GM23248 (cell line): ENCODE results near the gene SNTB2. TPM values are rescaled to one million over a fixed set of nuclear protein-coding genes. Genes with fewer than 3 reads are reported as not detected.
"Not testable (repeated sequence)": the region's sequence is repeated elsewhere in the genome, so short reads cannot be mapped to it uniquely, and the experiment has no call there.

Experiments used
- DNase-seq: peaks from one replicate; pipeline ENCODE4 v3.0.0-alpha.2; 2015
- H2AFZ ChIP-seq: fragments of 200-600 bp; sonication (generic); 2 replicates; pipeline ENCODE4 v1.6.1; 2016; ENCODE audit warnings: antibody characterized with exemption
- H3F3A ChIP-seq: fragments of 200-600 bp; sonication (generic); 2 replicates; pipeline ENCODE4 v1.6.1; 2016; ENCODE audit warnings: mild to moderate bottlenecking, antibody characterized with exemption, mixed run types; ENCODE audit not compliant: insufficient read depth
- H3K27ac ChIP-seq: fragments of 200-600 bp; sonication (generic); 2 replicates; pipeline ENCODE4 v1.5.1; 2016; ENCODE audit warnings: mild to moderate bottlenecking
- H3K27me3 ChIP-seq: fragments of 200-600 bp; sonication (generic); replicated peaks from 2 replicates; pipeline ENCODE4 v1.6.1; 2016; ENCODE audit warnings: mild to moderate bottlenecking; ENCODE audit not compliant: insufficient read depth
- H3K36me3 ChIP-seq: fragments of 200-600 bp; sonication (generic); 2 replicates; pipeline ENCODE4 v1.6.1; 2016; ENCODE audit warnings: low read depth, mild to moderate bottlenecking
- H3K4me1 ChIP-seq: fragments of 200-600 bp; sonication (generic); 2 replicates; pipeline ENCODE4 v1.6.1; 2016; ENCODE audit warnings: mild to moderate bottlenecking; ENCODE audit not compliant: insufficient read depth
- H3K4me2 ChIP-seq: fragments of 200-600 bp; sonication (generic); one replicate; pipeline ENCODE4 v1.6.1; 2016; ENCODE audit warnings: mild to moderate bottlenecking; ENCODE audit not compliant: unreplicated experiment
- H3K4me3 ChIP-seq: fragments of 200-600 bp; sonication (generic); 2 replicates; pipeline ENCODE4 v1.5.1; 2016; ENCODE audit warnings: mild to moderate bottlenecking
- H3K79me2 ChIP-seq: fragments of 200-600 bp; sonication (generic); 2 replicates; pipeline ENCODE4 v1.6.1; 2016; ENCODE audit warnings: mild to moderate bottlenecking; ENCODE audit not compliant: insufficient read depth
- H3K9ac ChIP-seq: fragments of 200-600 bp; sonication (generic); 2 replicates; pipeline ENCODE4 v1.6.1; 2016; ENCODE audit warnings: mild to moderate bottlenecking
- H3K9me2 ChIP-seq: fragments of 200-600 bp; sonication (generic); 2 replicates; pipeline ENCODE4 v1.6.1; 2016; ENCODE audit warnings: mixed run types, mild to moderate bottlenecking, moderate library complexity; ENCODE audit not compliant: insufficient read depth
- H3K9me3 ChIP-seq: fragments of 200-600 bp; sonication (generic); one replicate; pipeline ENCODE4 v1.6.1; 2017; ENCODE audit warnings: low read depth
- H4K20me1 ChIP-seq: fragments of 200-600 bp; sonication (generic); 2 replicates; pipeline ENCODE4 v1.6.0; 2016; ENCODE audit not compliant: insufficient read depth
- EZH2 ChIP-seq: fragments of 200-600 bp; sonication (generic); IDR thresholded peaks from 2 replicates; pipeline ENCODE4 v1.6.1; 2018; ENCODE audit warnings: antibody characterized with exemption, mild to moderate bottlenecking; ENCODE audit not compliant: insufficient read depth, poor library complexity, severe bottlenecking
- EZH2phosphoT487 ChIP-seq: fragments of 200-600 bp; sonication (generic); IDR thresholded peaks from 2 replicates; pipeline ENCODE4 v1.6.1; 2018; ENCODE audit warnings: antibody characterized with exemption, moderate library complexity, mild to moderate bottlenecking, low read depth; ENCODE audit not compliant: insufficient read depth
- WGBS, 2 experiments: methylation state at CpG; one replicate each; pipeline ENCODE4 v1.1.6; 2015 to 2017; ENCODE audit warnings: low lambda C conversion rate in 2 of 2, low coverage in 1 of 2; ENCODE audit errors: missing lambda C conversion rate in 2 of 2; 5-methylcytosine and 5-hydroxymethylcytosine counted together
- in situ Hi-C: fragments of 300-500 bp; cut with MboI; formaldehyde crosslinking; loops from 2 replicates; pipeline ENCODE4 v1.15.0; 2020
- polyA plus RNA-seq: library from polyadenylated mRNA; unstranded; fragments of >200 nt; fragmentation: Nextera tagmentation; extraction: Ambion mirVana; gene quantifications from 2 replicates; pipeline ENCODE4 v1.2.1, GENCODE V29; 2016
- total RNA-seq: library from RNA; depleted of rRNA; stranded (reverse); fragments of >200 nt; shearing (Covaris generic); gene quantifications from 2 replicates; pipeline ENCODE4 v1.2.3, GENCODE V29; 2014

Gene SNTB2
- total and polyA plus RNA-seq, 2 experiments from 2014 or later: 6.0 to 30.4 TPM

DNA sequence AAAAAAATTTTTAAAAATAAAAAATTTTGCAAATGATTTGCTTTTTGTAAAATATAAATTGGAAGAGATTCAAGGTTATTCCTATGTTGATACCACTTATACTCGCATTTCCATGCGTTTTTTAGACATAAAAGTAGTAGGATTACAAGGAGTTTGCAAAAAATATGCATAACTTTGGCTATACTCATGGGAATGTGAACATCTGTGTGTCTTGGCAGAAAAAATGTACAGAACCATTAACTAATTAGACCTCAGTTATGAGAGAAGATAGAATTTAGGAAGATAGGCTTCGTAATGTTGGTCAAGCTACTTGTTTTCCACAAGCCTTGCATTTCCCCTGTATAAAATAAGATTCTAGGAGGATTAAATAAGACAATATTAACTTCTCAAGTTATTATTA, 63.1 kb downstream of the SNTB2 start:
- WGBS, 2 experiments: 77 to 80% methylated on average over 3 of the region's 3 CpGs
- H3K79me2 ChIP-seq: peaks cover 87% of the 10 kb centered on the region
- no peak for DNase-seq

DNA sequence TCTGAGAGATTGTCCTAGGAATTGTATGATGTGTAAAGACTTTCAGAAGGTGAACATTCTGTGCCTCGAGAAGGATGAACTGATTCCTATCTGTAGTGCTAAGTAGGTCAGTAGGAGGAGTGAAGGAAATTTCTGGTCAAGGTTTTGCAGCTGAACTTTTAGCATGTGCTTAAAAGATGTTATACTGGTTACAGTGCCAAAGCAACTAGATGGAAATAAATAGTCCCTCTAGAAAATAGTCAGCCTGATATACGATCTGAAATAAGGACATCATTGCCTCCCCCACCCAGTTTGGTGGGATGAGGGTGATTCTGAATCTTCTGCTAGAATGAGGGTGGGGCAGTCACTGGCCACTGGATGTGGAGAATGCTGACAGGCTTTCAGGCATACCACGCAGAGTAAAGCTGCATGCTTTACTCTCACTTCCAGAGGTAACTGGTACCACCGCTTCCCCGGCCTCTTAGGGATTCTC, 66.9 kb downstream of the SNTB2 start:
- H3K4me3 ChIP-seq: no peak overlapping the region
- WGBS, 2 experiments: 37 to 39% methylated on average over 5 of the region's 5 CpGs
- H4K20me1 ChIP-seq: no peaks in the 10 kb centered on the region
- no peak overlapping the region for H2AFZ ChIP-seq
- no peaks in the 10 kb centered on the region for H3K9me2 ChIP-seq
- no peaks in the 10 kb centered on the region for H3K9me3 ChIP-seq
- peak; percentile 45 for DNase-seq
- no peak overlapping the region for H3K4me2 ChIP-seq
- H3K27me3 ChIP-seq: no peaks in the 10 kb centered on the region
- in situ Hi-C loops: no loop called here
- peaks cover 8% of the 10 kb centered on the region; the same call in 1 of the 2 replicates for H3K4me1 ChIP-seq
- 0 out of 2 replicates have a peak overlapping the region, but pooled peaks have one; percentile 8 for H3K27ac ChIP-seq
- TF ChIP-seq EZH2 (no peak), EZH2phosphoT487 (no peak)
- peaks cover 95% of the 10 kb centered on the region for H3K79me2 ChIP-seq
- H3F3A ChIP-seq: no peaks in the 10 kb centered on the region; the same call in 1 of the 2 replicates
- no peaks in the 10 kb centered on the region for H3K36me3 ChIP-seq
- no peak overlapping the region for H3K9ac ChIP-seq

More for the DNA sequence above, 63.1 kb downstream of the SNTB2 start:
- H3K4me3 ChIP-seq: no peak overlapping the region
- H3K36me3 ChIP-seq: peaks cover 9% of the 10 kb centered on the region; the same call in 1 of the 2 replicates
- H4K20me1 ChIP-seq: no peaks in the 10 kb centered on the region
- H3F3A ChIP-seq: no peaks in the 10 kb centered on the region
- no peaks in the 10 kb centered on the region for H3K9me3 ChIP-seq
- no peak overlapping the region for H3K9ac ChIP-seq
- no peaks in the 10 kb centered on the region for H3K27me3 ChIP-seq
- H2AFZ ChIP-seq: no peak overlapping the region
- in situ Hi-C loops: no loop called here
- TF ChIP-seq EZH2phosphoT487 (no peak), EZH2 (no peak)
- peaks cover 8% of the 10 kb centered on the region; the same call in 1 of the 2 replicates for H3K4me1 ChIP-seq
- no peaks in the 10 kb centered on the region for H3K9me2 ChIP-seq
- no peak overlapping the region for H3K4me2 ChIP-seq
- no peak overlapping the region for H3K27ac ChIP-seq

DNA sequence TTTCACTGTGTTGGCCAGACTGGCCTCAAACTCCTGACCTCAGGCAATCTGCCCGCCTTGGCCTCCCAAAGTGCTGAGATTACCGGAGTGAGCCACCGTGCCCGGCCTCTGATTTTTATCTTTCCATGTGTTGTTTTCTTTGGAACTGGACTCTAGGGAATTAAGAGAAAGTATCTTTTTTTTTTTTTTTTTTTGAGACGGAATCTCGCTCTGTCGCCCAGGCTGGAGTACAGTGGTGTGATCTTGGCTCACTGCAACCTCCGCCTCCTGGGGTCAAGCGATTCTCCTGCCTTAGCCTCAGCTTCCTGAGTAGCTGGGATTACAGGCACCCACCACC, 72.4 kb downstream of the SNTB2 start:
- H3K36me3 ChIP-seq: peaks cover 16% of the 10 kb centered on the region; the same call in 1 of the 2 replicates
- H3K9me3 ChIP-seq, H3K27ac ChIP-seq, H3K4me3 ChIP-seq, DNase-seq, H3K9me2 ChIP-seq, H4K20me1 ChIP-seq, H3K4me2 ChIP-seq, H2AFZ ChIP-seq, H3K4me1 ChIP-seq, H3F3A ChIP-seq, in situ Hi-C loops, H3K27me3 ChIP-seq, H3K9ac ChIP-seq: not testable (repeated sequence)
- 73 to 78% methylated on average over 7 to 9 of the region's 9 CpGs for WGBS, 2 experiments
- peaks cover 97% of the 10 kb centered on the region for H3K79me2 ChIP-seq

DNA sequence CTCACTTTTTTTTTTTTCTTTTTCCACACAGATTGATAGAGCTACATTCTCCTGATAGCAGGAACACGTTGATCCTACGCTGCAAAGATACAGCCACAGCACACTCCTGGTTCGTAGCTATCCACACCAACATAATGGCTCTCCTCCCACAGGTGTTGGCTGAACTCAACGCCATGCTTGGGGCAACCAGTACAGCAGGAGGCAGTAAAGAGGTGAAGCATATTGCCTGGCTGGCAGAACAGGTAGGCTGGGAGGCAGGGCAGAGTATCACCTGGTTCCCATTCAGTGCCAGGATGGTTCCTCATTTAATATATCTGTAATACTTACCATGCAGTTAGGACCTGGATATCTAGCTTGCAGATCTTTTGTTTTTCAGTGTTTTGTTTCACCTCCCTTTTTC, 73.1 kb downstream of the SNTB2 start:
- Histone ChIP-seq H3K27ac (no peak overlapping the region), H3F3A (no peaks in the 10 kb centered on the region; the same call in 1 of the 2 replicates), H3K4me2 (no peak overlapping the region), H2AFZ (no peak overlapping the region), H3K4me3 (no peak overlapping the region), H3K36me3 (peaks cover 16% of the 10 kb centered on the region; the same call in 1 of the 2 replicates), H3K27me3 (no peaks in the 10 kb centered on the region), H3K9ac (no peak overlapping the region), H3K9me3 (no peaks in the 10 kb centered on the region), H3K79me2 (peaks cover 96% of the 10 kb centered on the region), H3K9me2 (no peaks in the 10 kb centered on the region), H3K4me1 (no peaks in the 10 kb centered on the region), H4K20me1 (no peaks in the 10 kb centered on the region)
- TF ChIP-seq EZH2phosphoT487 (no peak), EZH2 (no peak)
- 95% methylated on average over 4 of the region's 4 CpGs for WGBS, 2 experiments
- no peak for DNase-seq
- in situ Hi-C loops: no loop called here

DNA sequence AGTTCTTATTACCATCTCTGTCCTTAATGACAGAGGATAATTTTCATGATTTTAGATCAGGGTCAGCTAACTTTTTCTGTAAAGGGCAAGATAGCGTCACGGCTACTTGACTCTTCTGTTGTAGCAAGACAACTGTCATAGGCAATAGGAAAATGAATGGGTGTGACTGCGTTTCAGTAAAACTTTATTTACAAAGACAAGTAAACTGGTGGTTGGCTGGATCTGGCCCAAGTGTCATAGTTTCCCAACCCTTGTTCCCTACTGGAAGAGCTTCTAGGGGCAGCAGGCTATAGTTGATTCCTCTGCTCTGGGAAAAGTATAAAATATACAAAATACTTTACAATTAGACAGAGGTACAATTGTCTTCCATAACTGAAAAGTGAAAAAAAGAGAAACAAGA, 73.5 kb downstream of the SNTB2 start:
- no peak for DNase-seq
- Histone ChIP-seq H3K36me3 (peaks cover 16% of the 10 kb centered on the region; the same call in 1 of the 2 replicates), H3K4me3 (no peak overlapping the region), H3K9ac (no peak overlapping the region), H3K4me1 (no peaks in the 10 kb centered on the region), H2AFZ (no peak overlapping the region), H3K27ac (no peak overlapping the region), H3K9me3 (no peaks in the 10 kb centered on the region), H4K20me1 (no peaks in the 10 kb centered on the region), H3K27me3 (no peaks in the 10 kb centered on the region), H3K4me2 (no peak overlapping the region), H3F3A (no peaks in the 10 kb centered on the region; the same call in 1 of the 2 replicates), H3K79me2 (peaks cover 91% of the 10 kb centered on the region), H3K9me2 (no peaks in the 10 kb centered on the region)
- no peak for TF ChIP-seq EZH2phosphoT487
- TF ChIP-seq EZH2: no peak
- in situ Hi-C loops: no loop called here
- 93 to 97% methylated on average over 3 of the region's 3 CpGs for WGBS, 2 experiments
